Esophagus mucosa (tissue), 1 donor: ENCODE results near the gene MYORG. TPM values are rescaled to one million over a fixed set of nuclear protein-coding genes. Genes with fewer than 3 reads are reported as not detected.

Source experiments
- ATAC-seq: fragments of 200-7000 bp; cut with Tn5 transposase; one replicate; pipeline ENCODE4 v1.9.1; 2020
- total RNA-seq: library from RNA; stranded (reverse); gene quantifications from one replicate; pipeline ENCODE4 v1.2.4, GENCODE V29; 2023
- donor health status: DM: yes; HTN: yes; CAD: no.

Gene MYORG
- total RNA-seq, 1 donor from 2014 or later: 5.4 TPM

GRCh38 chr9:34332076-34332964 is 44.4 kb downstream of the MYORG start:
- ATAC-seq: no peak

GRCh38 chr9:34331196-34331595 is 45.5 kb downstream of the MYORG start:
- no peak for ATAC-seq

GRCh38 chr9:34328987-34329832 is 47.5 kb downstream of the MYORG start, which contains the start of the genes KIF24 and NUDT2:
KIF24 (minus strand) TSS chr9:34329268; CDS start chr9:34311346, 17,922 bp downstream.
NUDT2 (plus strand) TSS chr9:34329569; CDS start chr9:34339040, 9,471 bp downstream.
- peak; percentile 98 for ATAC-seq

- ATAC-seq: no peak
Observed at GRCh38 chr9:34328500-34328986, 48.2 kb downstream of the MYORG start.

- ATAC-seq: no peak
Observed at GRCh38 chr9:34326690-34327089, 50.0 kb downstream of the MYORG start.

GRCh38 chr9:34322899-34323591 is 53.7 kb downstream of the MYORG start:
- ATAC-seq: no peak

- ATAC-seq: no peak
Observed at GRCh38 chr9:34321451-34321850, 55.2 kb downstream of the MYORG start.

- ATAC-seq: no peak
Observed at GRCh38 chr9:34318163-34318790, 58.4 kb downstream of the MYORG start.

GRCh38 chr9:34317436-34317835 is 59.3 kb downstream of the MYORG start:
- ATAC-seq: no peak

Other genes with a start within 250 kb of the MYORG start
- 63.9 TPM for gene UBAP1, start 197.9 kb downstream of the MYORG start, total RNA-seq
- 2.0 TPM for gene KIF24, start 47.6 kb downstream of the MYORG start, total RNA-seq
- gene NUDT2, start 47.3 kb downstream of the MYORG start, total RNA-seq: 19.9 TPM
- gene FAM219A, start 81.7 kb upstream of the MYORG start, total RNA-seq: 4.5 TPM
- gene DNAI1, start 81.9 kb upstream of the MYORG start, total RNA-seq: not detected
- gene ENHO, start 146.1 kb upstream of the MYORG start, total RNA-seq: 0.24 TPM
- gene CNTFR, start 212.8 kb upstream of the MYORG start, total RNA-seq: not detected
- 26.3 TPM for gene RPP25L, start 235.2 kb upstream of the MYORG start, total RNA-seq
- gene DCTN3, start 243.6 kb upstream of the MYORG start, total RNA-seq: 120 TPM